ENCODE data around the gene H2AZ1.

The H2AZ1 gene

DNA sequence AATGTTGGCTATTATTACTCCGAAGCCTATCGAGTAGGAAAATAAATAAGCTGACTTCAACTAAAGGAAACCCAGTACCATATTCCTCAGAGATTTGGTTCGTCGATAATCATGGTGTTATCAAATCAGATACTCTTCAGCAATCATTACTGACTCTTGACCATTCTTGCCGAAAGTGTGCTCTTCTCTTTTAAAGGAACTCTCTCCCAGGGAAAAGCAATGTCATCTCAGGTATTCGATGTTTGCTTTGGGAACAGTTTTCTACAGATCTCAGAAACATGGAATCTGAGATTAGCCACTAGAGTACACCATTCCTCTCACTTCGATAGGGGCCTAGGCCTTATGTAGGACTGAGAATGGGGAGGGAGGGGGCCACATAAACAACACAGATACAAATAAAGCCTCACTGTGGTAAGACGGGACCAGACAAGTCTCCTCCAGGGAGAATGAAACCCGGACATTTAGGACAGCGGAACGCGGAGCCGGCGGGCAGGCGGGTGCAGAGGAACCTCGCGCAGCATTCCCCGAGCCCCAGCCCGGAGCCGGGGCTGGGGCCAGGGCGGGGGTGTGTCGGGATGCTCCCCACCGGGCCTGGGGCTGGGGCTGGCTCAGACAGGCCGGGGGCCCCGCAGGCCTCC, 4.2 kb downstream of the H2AZ1 start:
- DNase-seq = no peak

DNA sequence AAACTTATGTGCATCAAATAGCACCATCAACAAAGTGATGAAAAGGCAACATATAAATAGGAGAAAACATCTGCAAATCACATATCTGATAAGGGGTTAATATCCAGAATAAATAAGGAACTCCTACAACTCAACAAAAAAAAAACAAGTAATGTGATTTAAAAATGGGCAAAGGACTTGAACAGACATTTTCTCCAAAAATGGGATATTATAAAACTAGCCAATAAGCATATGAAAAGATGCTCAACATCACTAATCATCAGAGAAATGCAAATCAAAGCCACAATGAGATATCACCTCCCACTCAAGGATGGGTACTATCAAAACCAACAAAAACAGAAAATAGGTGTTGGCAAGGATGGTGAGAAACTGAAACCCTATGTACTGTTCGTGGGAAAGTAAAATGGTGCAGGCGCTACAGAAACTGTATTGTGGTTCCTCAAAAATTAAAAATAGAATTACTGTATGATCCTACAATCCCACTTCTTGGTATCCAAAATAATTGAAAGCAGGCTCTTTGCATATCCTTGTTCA, 6.1 kb downstream of the H2AZ1 start:
- DNase-seq = no peak

DNA sequence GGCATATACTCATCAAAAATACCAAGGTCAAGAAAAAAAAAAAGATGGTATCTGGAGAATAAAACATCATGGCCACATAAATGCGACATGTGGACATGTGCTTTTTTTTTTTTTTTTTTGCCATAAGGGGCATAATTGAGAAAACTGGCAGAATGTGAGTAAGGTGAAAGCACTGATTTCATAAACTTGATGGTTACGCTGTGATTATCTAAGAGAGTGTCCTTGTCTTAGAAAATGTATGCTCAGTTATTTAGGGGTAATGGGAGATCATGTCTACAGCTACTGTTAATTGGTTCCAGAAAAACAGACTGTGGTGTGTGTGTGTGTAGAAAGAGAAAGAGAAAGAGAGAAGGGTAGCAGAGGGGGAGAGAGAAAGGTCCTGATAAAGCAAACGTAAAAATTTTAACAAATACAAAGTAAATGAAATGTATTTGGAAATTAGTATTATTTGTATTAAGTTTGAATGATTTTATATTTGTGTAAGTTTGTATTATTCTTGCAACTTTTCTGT, 11.8 kb downstream of the H2AZ1 start:
- no peak for DNase-seq

DNA sequence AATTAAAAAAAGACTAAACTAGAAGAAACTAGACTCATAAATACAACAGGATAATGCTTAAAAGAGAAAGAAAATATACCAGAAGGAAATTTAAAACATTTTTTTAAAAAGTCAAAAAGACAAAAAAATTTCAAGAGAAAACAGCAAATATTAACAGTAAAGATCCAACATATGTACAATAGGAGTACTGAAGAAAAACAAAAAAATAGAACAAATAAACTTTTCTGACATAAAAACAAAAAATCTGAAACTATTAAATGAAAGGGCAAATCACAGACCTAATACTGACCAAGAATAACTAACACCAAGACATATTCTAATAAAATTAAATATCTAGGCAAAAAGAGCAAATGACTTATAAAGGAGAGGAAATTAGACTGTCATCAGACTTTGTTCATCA, 15.2 kb downstream of the H2AZ1 start:
- no peak for DNase-seq

DNA sequence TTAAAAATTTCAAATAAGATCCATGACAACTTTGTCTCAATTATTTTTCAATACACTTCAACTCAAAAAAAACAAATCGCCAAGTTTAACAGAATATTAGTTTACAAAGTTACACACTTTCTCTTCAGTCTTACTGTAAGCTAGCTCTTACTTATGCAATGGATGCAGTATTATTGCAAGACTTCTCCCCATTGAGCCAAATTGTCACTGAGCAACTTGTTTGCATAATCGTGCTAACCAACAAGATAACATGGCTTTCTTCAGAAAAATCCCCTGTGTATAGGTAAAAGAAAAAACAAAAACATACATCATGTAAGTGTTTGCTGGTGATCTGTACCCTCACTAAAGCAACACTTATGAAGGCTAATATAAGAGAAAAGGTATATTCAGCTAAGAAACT, 22.5 kb downstream of the H2AZ1 start:
- DNase-seq = no peak

DNA sequence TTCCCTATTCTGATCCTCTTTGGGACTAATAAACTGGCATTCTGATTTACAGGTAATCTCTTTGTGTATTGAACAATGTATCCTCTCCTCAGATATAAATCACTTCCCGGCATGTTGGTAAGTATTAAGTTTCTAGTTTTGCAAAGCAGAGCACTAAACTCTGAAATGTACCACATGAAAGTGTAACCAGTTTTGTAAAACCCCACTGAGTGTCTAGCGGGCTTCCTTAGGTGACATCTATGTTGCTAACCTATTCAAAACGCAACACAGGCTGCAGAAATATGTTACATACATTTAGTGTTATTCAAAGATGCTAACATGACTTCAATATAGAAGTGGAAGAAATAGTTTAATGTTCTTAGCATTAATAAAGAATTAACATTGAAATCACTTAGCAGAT, 28.9 kb downstream of the H2AZ1 start:
- DNase-seq = no peak

DNA sequence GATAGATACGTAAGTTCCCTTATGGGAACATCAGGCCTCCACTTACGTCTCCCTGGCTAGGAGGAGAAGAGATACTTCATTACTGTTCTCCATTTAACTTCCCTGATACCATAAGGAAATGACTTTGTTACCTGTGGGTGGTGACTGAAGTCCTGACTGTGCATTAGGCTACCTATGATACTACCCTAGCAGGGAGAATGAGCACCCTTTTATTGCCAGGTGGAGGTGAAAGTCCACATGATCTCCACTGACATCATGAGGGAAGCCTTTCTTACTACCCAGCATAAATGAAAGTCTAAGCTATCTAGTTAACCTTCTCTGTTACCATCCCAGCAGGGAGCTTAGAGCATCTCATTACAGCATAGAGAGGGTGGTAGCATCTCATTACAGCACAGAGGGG, 31.4 kb downstream of the H2AZ1 start:
- no peak for DNase-seq

DNA sequence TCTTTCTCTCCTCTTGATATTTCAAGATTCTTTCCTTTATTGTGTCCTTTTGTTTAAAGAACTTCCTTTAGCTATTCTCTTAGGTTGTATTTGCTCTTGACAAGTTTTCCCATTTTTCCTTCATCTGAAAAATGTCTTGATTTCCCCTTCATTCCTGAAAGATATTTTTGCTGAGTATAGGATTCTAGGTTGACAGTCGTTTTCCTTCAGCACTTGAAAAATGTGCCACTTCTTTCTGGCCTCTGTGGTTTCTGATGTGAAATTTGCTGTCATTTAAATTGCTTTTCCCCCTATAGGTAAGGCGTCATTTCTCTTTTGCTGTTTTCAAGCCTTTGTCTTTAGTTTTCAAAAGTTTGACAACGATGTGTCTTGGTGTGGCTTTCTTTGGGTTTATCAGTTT, 32.5 kb downstream of the H2AZ1 start:
- no peak for DNase-seq

DNA sequence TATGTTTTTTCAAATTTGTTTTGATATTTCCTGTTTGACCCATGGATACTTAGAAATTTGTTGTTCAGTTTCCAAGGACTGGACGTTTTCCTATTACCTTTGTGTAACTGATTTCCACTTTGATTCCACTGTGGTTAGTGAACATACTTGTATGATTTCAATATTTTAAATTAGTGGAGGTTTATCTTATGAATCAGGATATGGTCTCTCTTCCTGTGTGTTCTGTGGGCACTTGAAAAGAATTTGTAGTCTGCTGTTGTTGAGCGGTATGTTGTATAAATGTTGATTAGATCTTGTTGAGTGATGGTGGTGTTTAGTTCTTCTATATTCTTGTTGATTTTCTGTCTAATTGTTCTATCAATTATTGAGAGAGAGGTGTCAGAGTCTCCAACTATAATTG, 34.6 kb downstream of the H2AZ1 start:
- no peak for DNase-seq

All from NCI-H510A (cell line).